ENCODE data around the gene GJB6.
A peak's percentile ranks its signal among the peaks of the same experiment; 100 is the strongest.

GJB6 gene

GRCh38 chr13:20186771-20187170, 45.3 kb downstream of the GJB6 start:
- DNase-seq (ENCODE audit: low read depth in 2 of 2): no peak

GRCh38 chr13:20185366-20186056, 46.6 kb downstream of the GJB6 start:
- no peak for DNase-seq (ENCODE audit: low read depth in 2 of 2)

GRCh38 chr13:20182231-20182846, 49.8 kb downstream of the GJB6 start:
- no peak for DNase-seq (ENCODE audit: low read depth in 2 of 2)

GRCh38 chr13:20181188-20181587, 50.9 kb downstream of the GJB6 start:
- no peak for DNase-seq (ENCODE audit: low read depth in 2 of 2)

- no peak for DNase-seq (ENCODE audit: low read depth in 2 of 2)
These were observed 54.0 kb downstream of the GJB6 start for GRCh38 chr13:20178156-20178555.

GRCh38 chr13:20177049-20177831, 54.9 kb downstream of the GJB6 start:
- no peak for DNase-seq (ENCODE audit: low read depth in 2 of 2)

GRCh38 chr13:20175907-20176652, 56.0 kb downstream of the GJB6 start:
- no peak for DNase-seq (ENCODE audit: low read depth in 2 of 2)

- DNase-seq (ENCODE audit: low read depth in 2 of 2): no peak
These were observed 56.7 kb downstream of the GJB6 start for GRCh38 chr13:20175406-20175794.

GRCh38 chr13:20174656-20175405, 57.3 kb downstream of the GJB6 start:
- DNase-seq (ENCODE audit: low read depth in 2 of 2): peak; percentile 64 to 67

- DNase-seq (ENCODE audit: low read depth in 2 of 2): no peak
These were observed 58.9 kb downstream of the GJB6 start for GRCh38 chr13:20173116-20173746.
